Lung (tissue), 12 donors: ENCODE results near the gene CACNA1H. TPM values are rescaled to one million over a fixed set of nuclear protein-coding genes. Genes with fewer than 3 reads are reported as not detected.
"Not testable (repeated sequence)": the region's sequence is repeated elsewhere in the genome, so short reads cannot be mapped to it uniquely, and the experiment has no call there.

Experiments
- ATAC-seq: fragments of 200-7000 bp; cut with Tn5 transposase; one replicate; pipeline ENCODE4 v1.9.1; 2020; ENCODE audit warnings: moderate number of reproducible peaks; ENCODE audit not compliant: insufficient read depth, low FRiP score
- DNase-seq, 3 donors: peaks; one replicate each; pipeline ENCODE4 v3.0.0-alpha.2; 2013 to 2017
- H3K27ac ChIP-seq, 2 donors: one replicate each; pipeline ENCODE4 v1.5.1; 2013; ENCODE audit warnings: mild to moderate bottlenecking in 2 of 2, moderate library complexity in 2 of 2, control low read depth in 1 of 2, inconsistent platforms in 1 of 2, low read depth in 1 of 2, low read length in 1 of 2
- H3K27me3 ChIP-seq, 3 donors: one replicate each; pipeline ENCODE4 v1.5.1; 2013; ENCODE audit warnings: low read length in 2 of 3; ENCODE audit not compliant: control insufficient read depth in 3 of 3, insufficient read depth in 3 of 3
- H3K36me3 ChIP-seq, 4 donors: one replicate each; pipeline ENCODE4 v1.5.1; 2013; ENCODE audit warnings: low read length in 4 of 4, mild to moderate bottlenecking in 1 of 4, moderate library complexity in 1 of 4; ENCODE audit not compliant: control insufficient read depth in 4 of 4, insufficient read depth in 4 of 4
- H3K4me1 ChIP-seq, 5 donors: one replicate each; pipeline ENCODE4 v1.5.1; 2013; ENCODE audit warnings: low read length in 5 of 5, mild to moderate bottlenecking in 2 of 5, moderate library complexity in 1 of 5; ENCODE audit not compliant: control insufficient read depth in 5 of 5, insufficient read depth in 5 of 5
- H3K4me3 ChIP-seq: one replicate; pipeline ENCODE4 v1.5.1; 2013; ENCODE audit warnings: mild to moderate bottlenecking, control low read depth, moderate library complexity
- H3K9ac ChIP-seq, 2 donors: one replicate each; pipeline ENCODE4 v1.5.1; 2013; ENCODE audit warnings: low read length in 2 of 2, control low read depth in 1 of 2; ENCODE audit not compliant: insufficient read depth in 1 of 2
- H3K9me3 ChIP-seq, 4 donors: one replicate each; pipeline ENCODE4 v1.5.1; 2013; ENCODE audit warnings: low read length in 3 of 4, mild to moderate bottlenecking in 1 of 4, moderate library complexity in 1 of 4; ENCODE audit not compliant: control insufficient read depth in 4 of 4, insufficient read depth in 3 of 4
- WGBS, 2 donors: extraction: QIAGEN DNeasy Blood & Tissue Kit; methylation state at CpG; one replicate each; pipeline ENCODE4 v1.1.7; 2013; 5-methylcytosine and 5-hydroxymethylcytosine counted together
- polyA plus RNA-seq, 2 donors: library from polyadenylated mRNA; stranded (reverse); fragments of 200-250 nt; gene quantifications; one replicate each; pipeline ENCODE4 v1.2.1, GENCODE V29; 2013
- total RNA-seq, 2 donors: library from RNA; depleted of rRNA in 1 of 2; stranded (reverse); fragments of >200 nt in 1 of 2; gene quantifications; one replicate each; pipeline ENCODE4 v1.2.1, GENCODE V29; 2014 to 2021
- TF ChIP-seq, protein P1 (sequence below): IDR thresholded peaks from 2 replicates; pipeline ENCODE4 v1.5.1; 2012; ENCODE audit warnings: mild to moderate bottlenecking; ENCODE audit errors: control extremely low read depth, extremely low read depth
- donor health status: control.
- donor health status: control.
- donor health status: Bipolar disorder and iron deficiency.
- donor health status: healthy.
- donor health status: DM: yes; HTN: yes; CAD: no.

Gene CACNA1H
- total and polyA plus RNA-seq, 4 donors = 5.0 to 10.3 (median 6.7) TPM

DNA sequence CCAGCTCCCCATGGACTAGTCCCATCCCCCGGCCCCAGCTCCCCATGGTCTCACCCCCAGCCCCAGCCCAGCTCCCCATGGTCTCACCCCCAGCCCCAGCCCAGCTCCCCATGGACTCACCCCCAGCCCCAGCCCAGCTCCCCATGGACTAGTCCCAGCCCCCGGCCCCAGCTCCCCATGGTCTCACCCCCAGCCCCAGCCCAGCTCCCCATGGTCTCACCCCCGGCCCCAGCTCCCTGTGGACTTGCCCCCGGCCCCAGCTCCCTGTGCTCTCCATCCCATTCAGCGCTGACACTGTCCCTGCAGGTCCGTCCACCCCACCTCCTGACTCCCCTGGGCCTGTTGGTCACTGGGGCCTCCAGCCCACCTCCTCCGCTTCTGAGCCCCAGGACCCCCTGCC lies 78.4 kb downstream of the CACNA1H start:
- H3K36me3 ChIP-seq, H3K27ac ChIP-seq, H3K9ac ChIP-seq, H3K9me3 ChIP-seq, DNase-seq, ATAC-seq, H3K27me3 ChIP-seq, H3K4me3 ChIP-seq, H3K4me1 ChIP-seq: not testable (repeated sequence)
- WGBS, 2 donors = 85 to 96% methylated on average over 7 of the region's 7 CpGs

DNA sequence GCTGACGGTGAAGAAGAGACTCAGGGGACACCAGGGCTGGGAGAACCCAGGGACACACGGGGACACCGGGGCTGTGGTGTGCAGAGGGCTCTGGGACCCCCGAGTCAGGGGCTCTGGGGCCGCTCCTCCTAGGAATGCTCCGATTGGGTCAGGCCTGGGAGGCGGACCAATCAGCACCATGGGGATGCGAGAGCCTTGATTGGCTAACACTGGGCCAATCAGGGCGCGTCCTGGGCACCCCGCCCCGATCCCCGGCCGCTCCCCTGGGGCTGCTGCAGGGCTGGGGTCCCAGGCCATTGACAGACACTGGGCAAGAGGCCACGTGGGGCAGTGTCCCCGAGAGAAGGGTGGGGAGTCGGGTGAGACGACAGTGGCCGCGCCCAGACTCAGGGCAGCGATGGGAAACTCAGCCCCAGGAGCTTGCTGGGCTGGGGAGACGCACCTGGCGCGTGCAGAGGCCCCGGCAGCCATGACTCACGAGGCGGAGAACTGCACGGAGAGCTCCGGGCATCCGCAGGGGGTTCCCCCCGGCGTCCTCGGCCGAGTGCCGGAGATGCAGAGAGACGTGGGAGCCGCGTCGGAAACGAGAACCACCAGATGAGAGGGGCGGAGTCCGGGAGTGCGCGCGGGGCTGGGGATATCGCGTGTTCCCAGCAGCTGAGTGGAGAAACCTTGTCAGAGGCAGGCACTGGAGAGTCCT lies 79.3 kb downstream of the CACNA1H start:
- not testable (repeated sequence) for H3K4me3 ChIP-seq, ATAC-seq
- WGBS, 2 donors = no CpG with 5 or more reads among the region's 47 CpGs

DNA sequence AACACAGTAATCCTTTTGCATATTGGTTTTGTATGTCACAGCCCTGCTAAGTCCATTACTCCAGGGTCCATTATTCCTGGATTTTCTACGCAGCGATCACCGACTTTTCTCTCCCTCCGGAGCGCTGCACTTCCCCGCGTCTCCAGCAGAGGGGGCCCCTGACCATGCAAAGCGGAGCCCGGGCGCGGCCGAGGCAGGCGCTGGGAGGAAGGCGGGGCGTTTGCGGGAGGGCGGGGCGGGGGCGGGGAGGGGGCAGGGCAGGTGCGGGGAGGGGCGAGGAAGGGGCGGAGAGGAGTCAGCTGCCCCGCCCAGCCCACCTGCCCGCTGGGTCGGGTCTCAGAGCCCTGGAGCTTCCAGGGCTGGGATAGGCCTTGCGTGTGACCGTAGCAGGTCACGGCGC lies 83.8 kb downstream of the CACNA1H start:
- not testable (repeated sequence) for DNase-seq, H3K4me3 ChIP-seq, H3K9ac ChIP-seq, H3K27ac ChIP-seq, H3K9me3 ChIP-seq, H3K4me1 ChIP-seq, H3K36me3 ChIP-seq, H3K27me3 ChIP-seq
- ATAC-seq = peak; percentile 76
- WGBS, 2 donors = no CpG with 5 or more reads among the region's 29 CpGs

More for the DNA sequence above, 79.3 kb downstream of the CACNA1H start:
- H3K27me3 ChIP-seq, DNase-seq, H3K9me3 ChIP-seq, H3K4me1 ChIP-seq, H3K36me3 ChIP-seq, H3K27ac ChIP-seq, H3K9ac ChIP-seq: not testable (repeated sequence)

DNA sequence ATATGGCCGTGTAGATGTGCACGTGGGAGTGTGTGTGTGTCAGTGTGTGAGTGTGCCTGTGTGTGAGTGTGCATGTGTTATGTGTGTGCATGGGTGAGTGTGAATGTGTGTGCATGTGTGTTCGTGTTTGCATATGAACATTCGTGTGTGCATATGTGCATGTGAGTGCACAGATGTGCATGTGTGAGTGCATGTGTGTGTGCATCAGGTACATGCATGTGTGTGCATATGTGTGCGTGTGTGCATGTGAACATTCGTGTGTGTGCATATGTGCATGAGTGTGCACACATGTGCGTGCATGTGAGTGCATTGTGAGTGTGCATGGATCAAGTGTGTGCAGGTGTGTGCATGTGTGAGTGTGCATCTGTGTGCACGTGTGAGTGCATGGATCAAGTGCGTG lies 85.1 kb downstream of the CACNA1H start:
- no peak overlapping the region for H3K4me3 ChIP-seq
- 85 to 87% methylated on average over 9 of the region's 9 CpGs for WGBS, 2 donors
- TF ChIP-seq, protein P1, sequence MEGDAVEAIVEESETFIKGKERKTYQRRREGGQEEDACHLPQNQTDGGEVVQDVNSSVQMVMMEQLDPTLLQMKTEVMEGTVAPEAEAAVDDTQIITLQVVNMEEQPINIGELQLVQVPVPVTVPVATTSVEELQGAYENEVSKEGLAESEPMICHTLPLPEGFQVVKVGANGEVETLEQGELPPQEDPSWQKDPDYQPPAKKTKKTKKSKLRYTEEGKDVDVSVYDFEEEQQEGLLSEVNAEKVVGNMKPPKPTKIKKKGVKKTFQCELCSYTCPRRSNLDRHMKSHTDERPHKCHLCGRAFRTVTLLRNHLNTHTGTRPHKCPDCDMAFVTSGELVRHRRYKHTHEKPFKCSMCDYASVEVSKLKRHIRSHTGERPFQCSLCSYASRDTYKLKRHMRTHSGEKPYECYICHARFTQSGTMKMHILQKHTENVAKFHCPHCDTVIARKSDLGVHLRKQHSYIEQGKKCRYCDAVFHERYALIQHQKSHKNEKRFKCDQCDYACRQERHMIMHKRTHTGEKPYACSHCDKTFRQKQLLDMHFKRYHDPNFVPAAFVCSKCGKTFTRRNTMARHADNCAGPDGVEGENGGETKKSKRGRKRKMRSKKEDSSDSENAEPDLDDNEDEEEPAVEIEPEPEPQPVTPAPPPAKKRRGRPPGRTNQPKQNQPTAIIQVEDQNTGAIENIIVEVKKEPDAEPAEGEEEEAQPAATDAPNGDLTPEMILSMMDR = no peak

DNA sequence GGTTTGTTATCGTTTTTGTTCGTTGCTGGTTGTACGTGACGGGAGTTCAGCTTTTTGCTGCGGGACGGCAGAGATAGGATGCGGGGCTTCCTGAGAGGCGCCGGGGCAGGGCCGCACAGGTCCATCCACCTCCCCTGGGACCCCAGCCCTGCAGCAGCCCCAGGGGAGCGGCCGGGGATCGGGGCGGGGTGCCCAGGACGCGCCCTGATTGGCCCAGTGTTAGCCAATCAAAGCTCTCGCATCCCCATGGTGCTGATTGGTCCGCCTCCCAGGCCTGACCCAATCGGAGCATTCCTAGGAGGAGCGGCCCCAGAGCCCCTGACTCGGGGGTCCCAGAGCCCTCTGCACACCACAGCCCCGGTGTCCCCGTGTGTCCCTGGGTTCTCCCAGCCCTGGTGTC lies 86.0 kb downstream of the CACNA1H start:
- WGBS, 2 donors = 66 to 69% methylated on average over 10 to 19 of the region's 23 CpGs
- H3K9ac ChIP-seq, H3K4me1 ChIP-seq, H3K4me3 ChIP-seq, ATAC-seq, H3K9me3 ChIP-seq, H3K27me3 ChIP-seq, H3K27ac ChIP-seq, H3K36me3 ChIP-seq, DNase-seq: not testable (repeated sequence)

More for the DNA sequence above, 85.1 kb downstream of the CACNA1H start:
- Histone ChIP-seq H3K36me3 (no peaks in the 10 kb centered on the region), H3K27ac (no peak overlapping the region), H3K4me1 (no peaks in the 10 kb centered on the region), H3K9me3 (no peaks in the 10 kb centered on the region), H3K9ac (no peak overlapping the region), H3K27me3 (peaks cover 0 to 5% (median 3%) of the 10 kb centered on the region in 3 donors)
- no peak for DNase-seq
- ATAC-seq = no peak

DNA sequence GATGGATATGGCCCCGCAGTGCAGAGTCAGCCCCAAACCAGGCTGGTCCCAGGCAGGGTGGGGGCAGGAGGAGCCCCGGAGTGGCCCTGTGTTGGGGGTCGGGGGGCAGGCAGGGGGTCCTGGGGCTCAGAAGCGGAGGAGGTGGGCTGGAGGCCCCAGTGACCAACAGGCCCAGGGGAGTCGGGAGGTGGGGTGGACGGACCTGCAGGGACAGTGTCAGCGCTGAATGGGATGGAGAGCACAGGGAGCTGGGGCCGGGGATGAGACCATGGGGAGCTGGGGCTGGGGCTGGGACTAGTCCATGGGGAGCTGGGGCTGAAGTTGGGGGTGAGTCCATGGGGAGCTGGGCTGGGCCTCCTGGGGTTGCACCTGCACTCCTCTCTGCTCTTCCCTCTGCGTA lies 86.7 kb downstream of the CACNA1H start:
- WGBS, 2 donors = 86 to 95% methylated on average over 7 to 8 of the region's 9 CpGs
- H3K27me3 ChIP-seq, ATAC-seq, H3K4me1 ChIP-seq, H3K9ac ChIP-seq, DNase-seq, H3K36me3 ChIP-seq, H3K9me3 ChIP-seq, H3K4me3 ChIP-seq, H3K27ac ChIP-seq: not testable (repeated sequence)

DNA sequence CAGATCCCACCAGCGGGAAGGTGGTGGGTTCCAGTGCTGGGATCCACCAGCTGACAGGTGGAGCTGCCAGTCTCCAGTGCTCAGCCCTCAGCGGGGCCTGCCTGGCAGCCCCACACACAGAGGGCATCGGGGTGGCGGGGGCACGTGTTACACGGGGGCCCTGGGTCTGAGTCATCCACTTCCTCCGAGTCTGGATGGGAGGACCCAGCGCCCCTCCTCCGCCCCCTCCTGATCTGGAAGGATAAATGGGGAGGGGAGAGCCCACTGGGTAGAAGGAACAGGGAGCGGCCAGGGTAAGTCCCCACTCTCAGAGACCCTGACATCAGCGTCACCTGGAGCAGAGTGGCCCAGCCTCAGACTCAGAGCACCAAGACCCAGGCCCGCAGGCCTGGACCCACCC lies 87.5 kb downstream of the CACNA1H start, which contains the start of gene TPSAB1:
TPSAB1 (plus strand) TSS at position 270 of the 400 bp plus-strand sequence. CDS start 234 bp downstream, outside the sequence.
- DNase-seq, ATAC-seq: not testable (repeated sequence)

More for the DNA sequence above, 87.5 kb downstream of the CACNA1H start, which contains the start of gene TPSAB1:
- 55 to 62% methylated on average over 5 to 8 of the region's 12 CpGs for WGBS, 2 donors
- not testable (repeated sequence) for H3K9ac ChIP-seq, H3K36me3 ChIP-seq, H3K4me1 ChIP-seq, H3K9me3 ChIP-seq, H3K4me3 ChIP-seq, H3K27me3 ChIP-seq, H3K27ac ChIP-seq
